HCT116 (cell line): Measurements from ENCODE around the gene APBB3. TPM values are rescaled to one million over a fixed set of nuclear protein-coding genes. Genes with fewer than 3 reads are reported as not detected.

Source experiments
- ATAC-seq: fragments of 200-7000 bp; cut with Tn5 transposase; 2 replicates; pipeline ENCODE4 v1.9.1; 2020; ENCODE audit warnings: mild to moderate bottlenecking, moderate library complexity
- BruUV-seq: library from RNA; stranded (reverse); fragments of 400-500 nt; replicated peaks from 2 replicates; lab custom pipeline; 2021; lab: Mats Ljungman, UMichigan
- CTCF ChIA-PET: fragments of 300-600 bp; sonication (Branson Sonifier 250); formaldehyde crosslinking; loops from one replicate; lab custom pipeline; 2021; ENCODE audit warnings: antibody characterized with exemption; lab: Charles Lee
- POLR2A ChIA-PET: fragments of 300-600, 350-600 bp; sonication (Branson Sonifier 250); formaldehyde crosslinking; loops from one replicate; lab custom pipeline; 2021; ENCODE audit warnings: antibody characterized with exemption; lab: Charles Lee
- RAD21 ChIA-PET, 2 experiments: fragments of 300-600 bp; sonication (Branson Sonifier 250); formaldehyde crosslinking; loops; one replicate each; lab custom pipeline; 2023; ENCODE audit warnings: low total read pairs in 2 of 2; ENCODE audit not compliant: uncharacterized antibody in 2 of 2, unreplicated experiment in 2 of 2, low non-redundant PET in 1 of 2; lab: Charles Lee
- DNase-seq: peaks from one replicate; pipeline ENCODE4 v3.0.0-alpha.2; 2010; ENCODE audit warnings: low read depth, low spot score
- H2AFZ ChIP-seq: fragments of 200-600 bp; shearing (Covaris generic), sonication (generic); 2 replicates; pipeline ENCODE4 v1.6.1; 2017; ENCODE audit warnings: low read depth, mixed run types, mixed read lengths, antibody characterized with exemption, low read length; ENCODE audit not compliant: poor library complexity, severe bottlenecking
- H3K27ac ChIP-seq: 2 replicates; pipeline ENCODE4 v1.5.1; 2012; ENCODE audit warnings: low read depth, low read length
- H3K27me3 ChIP-seq: fragments of 200-600 bp; sonication (generic); 2 replicates; pipeline ENCODE4 v1.6.1; 2016; ENCODE audit warnings: mixed run types, low read length, mixed read lengths; ENCODE audit not compliant: insufficient read depth
- H3K36me3 ChIP-seq, 2 experiments: fragments of 200-500 bp in 1 of 2; fragments of 200-600 bp in 1 of 2; sonication (Bioruptor generic) in 1 of 2; sonication (generic) in 1 of 2; 2 replicates each; pipeline versions ENCODE4 v1.5.1 to v1.6.1; 2014 to 2016; ENCODE audit warnings: low read length in 2 of 2, inconsistent platforms in 1 of 2, mixed read lengths in 1 of 2, mixed run types in 1 of 2; ENCODE audit not compliant: insufficient read depth in 2 of 2, control insufficient read depth in 1 of 2
- H3K4me1 ChIP-seq, 2 experiments: fragments of 200-600 bp in 1 of 2; sonication (generic) in 1 of 2; 2 replicates each; pipeline versions ENCODE4 v1.5.1 to v1.6.1; 2012 to 2017; ENCODE audit warnings: low read length in 2 of 2, inconsistent platforms in 1 of 2, mild to moderate bottlenecking in 1 of 2, mixed read lengths in 1 of 2, mixed run types in 1 of 2, moderate library complexity in 1 of 2; ENCODE audit not compliant: insufficient read depth in 2 of 2, control insufficient read depth in 1 of 2
- H3K4me2 ChIP-seq: fragments of 200-600 bp; sonication (generic); 2 replicates; pipeline ENCODE4 v1.6.1; 2017; ENCODE audit warnings: mixed run types, low read length, mixed read lengths
- H3K4me3 ChIP-seq, 2 experiments: fragments of 200-600 bp in 1 of 2; sonication (generic) in 1 of 2; replicated peaks in 1 of 2; 2 replicates each; pipeline ENCODE4 v1.5.1; 2011 to 2016; ENCODE audit warnings: low read length in 2 of 2, control low read depth in 1 of 2, low read depth in 1 of 2, mild to moderate bottlenecking in 1 of 2, mixed read lengths in 1 of 2, mixed run types in 1 of 2
- H3K79me2 ChIP-seq: fragments of 200-600 bp; sonication (generic); 2 replicates; pipeline ENCODE4 v1.6.1; 2017; ENCODE audit warnings: mild to moderate bottlenecking, mixed run types, low read length, moderate library complexity, mixed read lengths; ENCODE audit not compliant: insufficient read depth
- H3K9ac ChIP-seq: fragments of 200-600 bp; sonication (generic); 2 replicates; pipeline ENCODE4 v1.6.1; 2016; ENCODE audit warnings: low read length, mixed read lengths
- H3K9me2 ChIP-seq: fragments of 200-600 bp; sonication (generic), shearing (Covaris generic); 2 replicates; pipeline ENCODE4 v1.6.1; 2017; ENCODE audit warnings: mixed run types, mild to moderate bottlenecking, moderate library complexity; ENCODE audit not compliant: insufficient read depth
- H3K9me3 ChIP-seq, 2 experiments: fragments of 200-500 bp in 1 of 2; fragments of 200-600 bp in 1 of 2; sonication (Bioruptor generic) in 1 of 2; sonication (generic) in 1 of 2; 2 replicates each; pipeline ENCODE4 v1.6.1; 2014 to 2017; ENCODE audit warnings: low read length in 2 of 2, mixed read lengths in 2 of 2, inconsistent platforms in 1 of 2, low read depth in 1 of 2, mild to moderate bottlenecking in 1 of 2, mixed run types in 1 of 2, moderate library complexity in 1 of 2; ENCODE audit not compliant: control insufficient read depth in 1 of 2, insufficient read depth in 1 of 2
- H4K20me1 ChIP-seq: fragments of 200-600 bp; sonication (generic), shearing (Covaris generic); 2 replicates; pipeline ENCODE4 v1.6.1; 2017; ENCODE audit warnings: mixed run types, mild to moderate bottlenecking, moderate library complexity; ENCODE audit not compliant: insufficient read depth
- ATF3 ChIP-seq: IDR thresholded peaks from 2 replicates; pipeline ENCODE4 v1.6.1; 2012
- CEBPB ChIP-seq: IDR thresholded peaks from 2 replicates; pipeline ENCODE4 v1.6.1; 2012; ENCODE audit warnings: low read depth
- EGR1 ChIP-seq: IDR thresholded peaks from 2 replicates; pipeline ENCODE4 v1.6.1; 2012; ENCODE audit warnings: low read depth
- ELF1 ChIP-seq: IDR thresholded peaks from 2 replicates; pipeline ENCODE4 v1.6.1; 2012; ENCODE audit warnings: low read depth, borderline replicate concordance
- EZH2 ChIP-seq: fragments of 200-600 bp; sonication (generic); IDR thresholded peaks from 2 replicates; pipeline ENCODE4 v1.6.1; 2017; ENCODE audit warnings: antibody characterized with exemption, mixed run types
- FOSL1 ChIP-seq: IDR thresholded peaks from 2 replicates; pipeline ENCODE4 v1.6.1; 2012; ENCODE audit warnings: low read depth
- JUND ChIP-seq: IDR thresholded peaks from 2 replicates; pipeline ENCODE4 v1.6.1; 2012
- MAX ChIP-seq: IDR thresholded peaks from 2 replicates; pipeline ENCODE4 v1.6.1; 2012
- POLR2AphosphoS5 ChIP-seq: IDR thresholded peaks from 2 replicates; pipeline ENCODE4 v1.6.1; 2011; ENCODE audit warnings: mild to moderate bottlenecking, low read depth, low read length, moderate library complexity
- RAD21 ChIP-seq: IDR thresholded peaks from 2 replicates; pipeline ENCODE4 v1.6.1; 2012; ENCODE audit warnings: low read depth, mild to moderate bottlenecking
- SIN3A ChIP-seq: IDR thresholded peaks from 2 replicates; pipeline ENCODE4 v1.6.1; 2012; ENCODE audit warnings: low read depth
- SP1 ChIP-seq: IDR thresholded peaks from 2 replicates; pipeline ENCODE4 v1.6.1; 2012; ENCODE audit warnings: low read depth
- YY1 ChIP-seq: IDR thresholded peaks from 2 replicates; pipeline ENCODE4 v1.6.1; 2011; ENCODE audit warnings: low read length, low read depth, moderate library complexity, mild to moderate bottlenecking; ENCODE audit not compliant: insufficient replicate concordance; ENCODE audit errors: extremely low read depth
- ZFX ChIP-seq: fragments of 450-650 bp; IDR thresholded peaks from 2 replicates; pipeline ENCODE4 v1.6.1; 2017
- ZNF274 ChIP-seq: fragments of 200-500 bp; sonication (Bioruptor generic); IDR thresholded peaks from 2 replicates; pipeline ENCODE4 v1.6.1; 2014; ENCODE audit warnings: mild to moderate bottlenecking, low read depth, low read length, inconsistent platforms
- intact Hi-C: fragments of 100-400 bp; cut with micrococcal nuclease; formaldehyde crosslinking; loops from 2 replicates; pipeline ENCODE4 v1.10.0; 2022
- total RNA-seq: library from RNA; stranded (reverse); gene quantifications from one replicate; pipeline ENCODE4 v1.2.1, GENCODE V29; 2021; ENCODE audit not compliant: unreplicated experiment
- TF ChIP-seq, protein P1 (sequence below): IDR thresholded peaks from 2 replicates; pipeline ENCODE4 v1.6.1; 2012; ENCODE audit warnings: low read depth
- TF ChIP-seq, protein P2 (sequence below), 3 experiments: fragments of 200-600 bp in 1 of 3; sonication (generic) in 1 of 3; IDR thresholded peaks in 2 of 3; conservative IDR thresholded peaks in 1 of 3; 2 replicates each; pipeline ENCODE4 v1.5.1; 2012 to 2017; ENCODE audit warnings: low read depth in 2 of 3, low read length in 2 of 3, antibody characterized with exemption in 1 of 3, borderline replicate concordance in 1 of 3, control low read depth in 1 of 3, mild to moderate bottlenecking in 1 of 3, mixed read lengths in 1 of 3, mixed run types in 1 of 3, moderate library complexity in 1 of 3; ENCODE audit not compliant: insufficient read depth in 1 of 3

The APBB3 gene
- total RNA-seq, 1 experiment from 2014 or later: 28.4 TPM

DNA sequence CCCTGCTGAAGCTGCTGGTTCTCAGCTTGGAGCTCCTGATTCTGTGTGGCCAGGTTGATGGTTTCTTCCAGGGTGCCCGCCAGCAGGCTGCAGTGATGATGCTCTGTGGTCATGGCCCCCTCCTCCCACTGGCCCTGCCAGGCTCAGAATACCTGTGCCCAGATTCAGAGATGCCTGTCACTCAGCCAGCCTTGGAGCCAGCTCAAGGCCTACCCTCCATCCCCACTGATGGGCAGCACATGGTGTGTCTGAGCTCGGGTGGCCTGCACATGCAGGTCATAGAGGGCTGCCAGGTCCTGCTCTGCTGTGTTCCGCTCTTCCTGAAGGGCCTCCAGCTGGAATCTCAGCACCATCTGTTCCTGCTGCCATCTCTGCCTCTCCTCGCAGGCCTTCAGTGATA, 5.7 kb upstream of the APBB3 start:
- H3K27me3 ChIP-seq: no peaks in the 10 kb centered on the region
- POLR2A ChIA-PET: no interaction called here
- TF ChIP-seq FOSL1 (no peak), EZH2 (no peak)

DNA sequence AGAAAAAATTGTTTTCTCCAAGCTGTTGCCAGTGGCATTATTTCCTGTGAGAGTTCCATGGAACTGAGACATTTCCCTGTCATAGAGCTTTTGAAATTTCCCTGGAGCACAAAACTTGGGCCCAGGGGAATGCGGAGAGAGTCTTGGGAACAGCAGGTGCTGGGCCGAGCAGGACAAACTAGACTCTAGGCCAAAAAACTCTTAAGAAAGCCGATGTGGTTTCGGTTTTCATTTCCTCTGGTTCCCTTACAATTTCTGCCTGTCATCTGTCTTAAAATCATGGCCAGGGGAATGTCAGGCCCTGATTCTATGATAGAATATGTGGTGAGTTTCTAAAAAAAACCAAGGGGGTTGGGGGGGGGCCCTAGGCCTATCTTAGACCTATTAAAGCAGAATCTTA, 4.8 kb upstream of the APBB3 start:
- POLR2A ChIA-PET: no interaction called here
- no TSS peak for BruUV-seq
- no peak for ATAC-seq

More for the DNA sequence above, 5.7 kb upstream of the APBB3 start:
- no peak overlapping the region for H3K4me2 ChIP-seq
- no TSS peak for BruUV-seq
- H3K36me3 ChIP-seq: peaks cover 0 to 15% of the 10 kb centered on the region in 2 experiments; a peak in 3 of 4 replicates
- H3K4me1 ChIP-seq: peaks cover 7 to 8% of the 10 kb centered on the region in 2 experiments; a peak in 3 of 4 replicates
- H3K79me2 ChIP-seq: peaks cover 23% of the 10 kb centered on the region
- no peaks in the 10 kb centered on the region for H4K20me1 ChIP-seq
- CTCF ChIA-PET: no interaction called here
- DNase-seq (no peak), ATAC-seq (no peak)
- intact Hi-C loops: no loop called here
- no peaks in the 10 kb centered on the region for H3K9me2 ChIP-seq
- H3K4me3 ChIP-seq: no peak overlapping the region
- RAD21 ChIA-PET: no interaction called here
- no peak overlapping the region for H3K9ac ChIP-seq
- H3K9me3 ChIP-seq: no peaks in the 10 kb centered on the region
- H2AFZ ChIP-seq: no peak overlapping the region
- H3K27ac ChIP-seq: no peak overlapping the region

More for the DNA sequence above, 4.8 kb upstream of the APBB3 start:
- Histone ChIP-seq H3K4me2 (no peak overlapping the region), H3K9ac (no peak overlapping the region), H3K4me1 (peaks cover 7 to 8% of the 10 kb centered on the region in 2 experiments; a peak in 3 of 4 replicates), H2AFZ (no peak overlapping the region), H3K4me3 (no peak overlapping the region), H4K20me1 (no peaks in the 10 kb centered on the region), H3K36me3 (peaks cover 0 to 15% of the 10 kb centered on the region in 2 experiments; a peak in 3 of 4 replicates), H3K27me3 (no peaks in the 10 kb centered on the region), H3K9me3 (no peaks in the 10 kb centered on the region), H3K79me2 (peaks cover 27% of the 10 kb centered on the region)
- DNase-seq: no peak
- CTCF ChIA-PET: no interaction called here
- intact Hi-C loops: no loop called here
- RAD21 ChIA-PET: no interaction called here
- TF ChIP-seq, protein P1, sequence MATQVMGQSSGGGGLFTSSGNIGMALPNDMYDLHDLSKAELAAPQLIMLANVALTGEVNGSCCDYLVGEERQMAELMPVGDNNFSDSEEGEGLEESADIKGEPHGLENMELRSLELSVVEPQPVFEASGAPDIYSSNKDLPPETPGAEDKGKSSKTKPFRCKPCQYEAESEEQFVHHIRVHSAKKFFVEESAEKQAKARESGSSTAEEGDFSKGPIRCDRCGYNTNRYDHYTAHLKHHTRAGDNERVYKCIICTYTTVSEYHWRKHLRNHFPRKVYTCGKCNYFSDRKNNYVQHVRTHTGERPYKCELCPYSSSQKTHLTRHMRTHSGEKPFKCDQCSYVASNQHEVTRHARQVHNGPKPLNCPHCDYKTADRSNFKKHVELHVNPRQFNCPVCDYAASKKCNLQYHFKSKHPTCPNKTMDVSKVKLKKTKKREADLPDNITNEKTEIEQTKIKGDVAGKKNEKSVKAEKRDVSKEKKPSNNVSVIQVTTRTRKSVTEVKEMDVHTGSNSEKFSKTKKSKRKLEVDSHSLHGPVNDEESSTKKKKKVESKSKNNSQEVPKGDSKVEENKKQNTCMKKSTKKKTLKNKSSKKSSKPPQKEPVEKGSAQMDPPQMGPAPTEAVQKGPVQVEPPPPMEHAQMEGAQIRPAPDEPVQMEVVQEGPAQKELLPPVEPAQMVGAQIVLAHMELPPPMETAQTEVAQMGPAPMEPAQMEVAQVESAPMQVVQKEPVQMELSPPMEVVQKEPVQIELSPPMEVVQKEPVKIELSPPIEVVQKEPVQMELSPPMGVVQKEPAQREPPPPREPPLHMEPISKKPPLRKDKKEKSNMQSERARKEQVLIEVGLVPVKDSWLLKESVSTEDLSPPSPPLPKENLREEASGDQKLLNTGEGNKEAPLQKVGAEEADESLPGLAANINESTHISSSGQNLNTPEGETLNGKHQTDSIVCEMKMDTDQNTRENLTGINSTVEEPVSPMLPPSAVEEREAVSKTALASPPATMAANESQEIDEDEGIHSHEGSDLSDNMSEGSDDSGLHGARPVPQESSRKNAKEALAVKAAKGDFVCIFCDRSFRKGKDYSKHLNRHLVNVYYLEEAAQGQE: no peak
- TF ChIP-seq POLR2AphosphoS5 (no peak), JUND (no peak), RAD21 (no peak), EGR1 (no peak), FOSL1 (no peak), ZNF274 (no peak), CEBPB (no peak), MAX (no peak), SP1 (no peak), ZFX (no peak), ATF3 (no peak), YY1 (no peak), SIN3A (no peak), ELF1 (no peak)
- TF ChIP-seq, protein P2, sequence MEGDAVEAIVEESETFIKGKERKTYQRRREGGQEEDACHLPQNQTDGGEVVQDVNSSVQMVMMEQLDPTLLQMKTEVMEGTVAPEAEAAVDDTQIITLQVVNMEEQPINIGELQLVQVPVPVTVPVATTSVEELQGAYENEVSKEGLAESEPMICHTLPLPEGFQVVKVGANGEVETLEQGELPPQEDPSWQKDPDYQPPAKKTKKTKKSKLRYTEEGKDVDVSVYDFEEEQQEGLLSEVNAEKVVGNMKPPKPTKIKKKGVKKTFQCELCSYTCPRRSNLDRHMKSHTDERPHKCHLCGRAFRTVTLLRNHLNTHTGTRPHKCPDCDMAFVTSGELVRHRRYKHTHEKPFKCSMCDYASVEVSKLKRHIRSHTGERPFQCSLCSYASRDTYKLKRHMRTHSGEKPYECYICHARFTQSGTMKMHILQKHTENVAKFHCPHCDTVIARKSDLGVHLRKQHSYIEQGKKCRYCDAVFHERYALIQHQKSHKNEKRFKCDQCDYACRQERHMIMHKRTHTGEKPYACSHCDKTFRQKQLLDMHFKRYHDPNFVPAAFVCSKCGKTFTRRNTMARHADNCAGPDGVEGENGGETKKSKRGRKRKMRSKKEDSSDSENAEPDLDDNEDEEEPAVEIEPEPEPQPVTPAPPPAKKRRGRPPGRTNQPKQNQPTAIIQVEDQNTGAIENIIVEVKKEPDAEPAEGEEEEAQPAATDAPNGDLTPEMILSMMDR (IDR thresholded peaks at IDR 0.05 in 2 of 3, conservative IDR thresholded peaks at IDR 0.05 in 1 of 3; ENCODE audit: borderline replicate concordance in 1 of 3, insufficient read depth in 1 of 3, low read depth in 2 of 3, low read length in 2 of 3): no peak
- TF ChIP-seq, all 23 proteins: peak for 0
- H3K27ac ChIP-seq: no peak overlapping the region
- no peaks in the 10 kb centered on the region for H3K9me2 ChIP-seq
